HG02588 (cell line): ENCODE measurements around the gene SLC24A3.

Experiments
- ATAC-seq: cut with Tn5 transposase; IDR thresholded peaks from one replicate; pipeline ENCODE4 v1.9.1; 2021; ENCODE audit warnings: mild to moderate bottlenecking, moderate library complexity; ENCODE audit not compliant: unreplicated experiment

SLC24A3 gene

DNA sequence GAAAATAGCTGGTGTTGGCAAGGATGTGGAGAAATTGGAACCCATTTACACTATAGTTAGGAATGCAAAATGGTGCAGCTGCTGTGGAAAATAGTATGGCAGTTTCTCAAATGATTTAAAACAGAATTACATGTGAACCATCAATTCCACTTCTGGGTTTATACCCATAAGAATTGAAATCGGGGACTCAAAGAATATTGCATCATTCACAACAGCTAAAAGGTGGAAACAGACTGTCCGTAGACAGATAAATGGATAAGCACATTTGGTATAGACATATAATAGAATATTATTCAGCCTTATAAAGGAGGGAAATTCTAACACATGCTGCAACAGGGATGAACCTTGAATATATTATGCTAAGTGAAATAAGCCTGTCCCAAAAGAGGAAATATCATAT, 355.7 kb downstream of the SLC24A3 start:
- ATAC-seq: no peak

DNA sequence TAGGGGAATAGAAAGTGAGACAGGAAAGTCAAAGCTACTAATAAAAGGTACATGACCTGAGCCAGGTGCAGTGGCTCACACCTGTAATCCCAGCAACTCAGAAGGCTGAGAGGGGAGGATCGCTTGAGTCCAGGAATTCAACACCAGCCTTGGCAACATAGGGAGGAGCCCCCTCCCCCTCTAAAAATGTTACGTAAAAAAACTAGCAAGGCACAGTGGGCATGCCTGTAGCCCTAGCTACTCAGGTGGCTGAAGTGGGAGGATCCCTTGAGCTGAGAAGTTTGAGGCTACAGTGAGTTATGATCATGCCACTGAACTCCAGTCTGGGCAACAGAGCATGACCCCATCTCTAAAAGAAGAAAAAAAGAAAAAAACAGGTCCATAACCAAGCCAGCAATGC, 359.6 kb downstream of the SLC24A3 start:
- ATAC-seq: no peak

DNA sequence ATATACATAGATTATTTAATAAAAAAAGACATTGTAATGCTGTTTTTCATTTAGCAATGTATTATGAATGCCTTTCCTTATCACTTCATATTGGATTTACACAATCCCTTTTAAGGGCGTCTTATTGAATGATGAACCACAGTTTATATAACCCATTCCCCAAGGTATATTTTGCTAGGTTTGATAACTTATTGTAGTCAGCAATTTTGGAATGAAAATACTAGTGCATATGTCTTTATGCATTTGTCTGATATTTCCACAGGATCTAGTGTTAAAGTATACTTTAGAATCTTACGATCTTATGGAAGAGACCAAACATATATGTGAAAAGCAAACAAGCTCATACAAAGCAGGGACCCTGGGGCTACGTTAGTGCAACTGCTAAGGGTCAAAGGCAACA, 365.2 kb downstream of the SLC24A3 start:
- ATAC-seq: no peak

DNA sequence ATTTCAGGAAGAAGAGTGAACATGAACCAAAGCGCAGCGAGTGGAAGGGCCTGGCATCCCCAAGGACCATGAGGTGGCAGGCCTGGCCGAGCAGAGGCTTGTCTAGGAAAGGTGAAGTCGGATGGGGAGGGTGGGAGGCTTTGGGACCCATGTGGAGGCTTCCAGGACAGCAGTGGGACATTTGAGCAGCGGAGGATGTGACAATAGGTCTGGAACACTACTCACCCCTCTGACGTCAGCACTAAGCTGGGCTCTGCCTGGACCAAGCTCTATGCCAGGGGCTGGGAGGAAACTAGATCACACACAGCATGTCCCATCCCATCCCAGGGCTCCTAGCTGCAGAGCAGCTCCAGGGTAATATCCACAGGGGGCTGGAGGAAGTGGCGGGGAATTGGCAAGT, 370.3 kb downstream of the SLC24A3 start:
- ATAC-seq: no peak

GRCh38 chr20:19583532-19584175, 371.2 kb downstream of the SLC24A3 start:
- no peak for ATAC-seq

GRCh38 chr20:19588241-19588640, 375.8 kb downstream of the SLC24A3 start:
- ATAC-seq: no peak

- ATAC-seq: no peak
These were observed 376.3 kb downstream of the SLC24A3 start for GRCh38 chr20:19588732-19589131.

DNA sequence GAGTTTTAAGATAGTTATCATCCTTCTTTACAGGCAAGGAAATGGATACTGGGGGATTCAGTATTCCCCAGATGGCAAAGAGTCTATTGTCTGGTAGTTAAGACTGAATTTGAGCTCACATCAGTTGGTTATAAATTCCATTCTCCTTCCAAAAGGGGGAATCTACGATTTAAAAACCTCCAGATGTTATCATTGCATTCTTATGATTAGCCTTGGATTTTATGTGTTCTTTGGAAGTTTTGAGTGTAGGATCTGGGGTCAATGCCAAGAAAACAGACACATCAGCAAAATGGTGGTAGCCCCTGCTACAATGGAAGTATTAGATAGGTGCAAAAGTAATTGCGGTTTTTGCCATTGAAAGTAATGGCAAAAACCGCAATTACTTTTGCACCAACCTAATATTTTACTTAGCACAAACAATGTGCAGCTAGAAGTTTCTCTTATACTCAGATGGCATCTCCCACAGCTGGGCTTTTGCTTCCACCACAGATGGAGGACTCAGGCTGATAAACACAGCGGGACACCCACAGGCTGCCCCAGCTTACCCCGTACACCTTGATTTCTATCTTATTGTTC, 377.4 kb downstream of the SLC24A3 start:
- ATAC-seq: no peak

- ATAC-seq: no peak
These were observed 377.9 kb downstream of the SLC24A3 start for GRCh38 chr20:19590382-19590781.

DNA sequence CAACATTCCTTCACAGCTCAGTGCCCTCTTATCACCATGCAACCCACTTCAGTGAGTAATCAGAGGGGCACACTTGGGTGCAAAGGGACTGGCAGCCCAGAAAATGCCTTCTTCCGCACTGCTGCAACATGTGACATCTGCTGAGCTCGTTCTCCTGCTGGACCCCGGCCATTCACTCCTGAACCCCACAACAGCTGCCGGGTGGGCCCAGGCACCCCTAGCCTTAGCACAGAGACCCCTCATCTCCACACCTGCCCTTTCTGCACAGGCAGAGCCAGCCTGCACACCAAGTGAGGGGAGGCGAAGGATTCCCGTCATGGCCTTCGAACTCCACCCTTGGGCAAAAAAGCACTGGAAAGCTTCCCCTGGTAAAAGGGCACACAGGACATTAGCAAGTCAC, 381.3 kb downstream of the SLC24A3 start:
- no peak for ATAC-seq

GRCh38 chr20:19594896-19595295, 382.5 kb downstream of the SLC24A3 start:
- ATAC-seq: no peak

DNA sequence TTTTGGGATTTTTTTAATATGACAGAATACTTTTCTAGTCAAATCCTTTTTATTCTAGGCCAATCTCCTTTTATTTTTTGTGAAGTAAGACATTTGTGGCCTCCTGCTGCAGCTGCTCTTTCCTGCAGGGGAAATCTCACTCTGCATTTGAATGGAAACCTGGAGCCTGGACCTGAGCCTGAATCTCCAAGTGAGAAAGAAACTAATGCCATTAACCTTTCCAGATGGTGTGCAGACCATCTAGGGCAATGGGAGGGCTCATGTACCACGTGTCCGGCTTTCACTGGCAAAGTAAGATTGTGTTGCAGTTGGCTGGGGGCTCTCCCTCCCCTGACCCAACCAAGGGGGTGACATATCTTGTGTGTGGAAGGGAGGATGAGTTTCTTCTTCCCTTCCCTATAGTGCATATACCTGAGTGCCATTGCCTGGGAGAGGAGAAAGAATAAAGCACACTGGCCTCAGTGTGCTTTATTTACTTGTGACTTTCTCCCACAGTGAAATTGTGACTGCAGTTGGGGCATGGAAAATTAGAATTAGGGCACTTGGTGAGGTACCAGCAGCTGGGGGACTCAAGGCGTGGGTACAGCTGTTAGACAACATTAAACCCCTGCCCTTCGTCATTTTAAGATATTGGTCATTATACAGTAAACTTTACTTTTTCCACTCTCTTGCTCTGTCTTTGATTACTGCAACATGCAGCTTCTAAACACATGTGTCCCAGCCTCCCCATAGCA, 385.8 kb downstream of the SLC24A3 start:
- ATAC-seq: no peak

DNA sequence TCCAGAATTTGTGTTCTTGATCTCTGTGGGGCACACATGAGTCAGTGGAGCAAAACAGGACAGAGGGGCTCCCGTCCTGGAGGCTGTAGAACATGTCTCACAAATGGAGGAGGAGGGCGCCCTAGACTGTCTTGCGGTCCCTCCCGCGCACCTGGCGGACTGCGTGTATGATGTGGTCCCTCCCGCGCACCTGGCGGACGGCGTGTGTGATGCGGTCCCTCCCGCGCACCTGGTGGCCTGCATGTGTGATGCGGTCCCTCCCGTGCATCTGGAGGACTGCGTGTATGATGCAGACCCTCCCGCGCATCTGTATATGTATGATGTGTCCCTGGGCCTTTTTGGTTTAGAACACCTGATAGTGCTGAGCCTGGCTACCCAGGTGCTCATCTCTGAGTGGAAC, 386.8 kb downstream of the SLC24A3 start:
- ATAC-seq: no peak

DNA sequence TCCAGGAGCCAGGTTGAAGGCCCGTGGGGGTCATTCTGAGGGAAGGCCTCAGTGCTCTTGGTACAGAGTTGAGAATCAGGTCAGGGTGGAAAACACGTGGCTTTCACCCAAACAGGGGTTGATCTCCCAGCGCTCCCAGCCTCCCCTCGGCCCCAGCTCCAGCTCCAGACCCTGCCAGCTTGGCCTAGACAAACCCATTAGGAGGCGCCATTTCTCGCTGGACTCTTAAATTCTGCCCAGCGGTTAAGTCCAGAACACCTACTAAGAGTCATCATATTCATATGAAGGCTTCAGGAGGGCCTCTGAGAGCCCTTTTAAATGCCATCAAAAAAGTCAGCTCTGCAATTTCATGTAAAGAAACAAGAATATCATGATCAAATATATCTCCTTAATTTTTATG, 387.6 kb downstream of the SLC24A3 start:
- no peak for ATAC-seq

DNA sequence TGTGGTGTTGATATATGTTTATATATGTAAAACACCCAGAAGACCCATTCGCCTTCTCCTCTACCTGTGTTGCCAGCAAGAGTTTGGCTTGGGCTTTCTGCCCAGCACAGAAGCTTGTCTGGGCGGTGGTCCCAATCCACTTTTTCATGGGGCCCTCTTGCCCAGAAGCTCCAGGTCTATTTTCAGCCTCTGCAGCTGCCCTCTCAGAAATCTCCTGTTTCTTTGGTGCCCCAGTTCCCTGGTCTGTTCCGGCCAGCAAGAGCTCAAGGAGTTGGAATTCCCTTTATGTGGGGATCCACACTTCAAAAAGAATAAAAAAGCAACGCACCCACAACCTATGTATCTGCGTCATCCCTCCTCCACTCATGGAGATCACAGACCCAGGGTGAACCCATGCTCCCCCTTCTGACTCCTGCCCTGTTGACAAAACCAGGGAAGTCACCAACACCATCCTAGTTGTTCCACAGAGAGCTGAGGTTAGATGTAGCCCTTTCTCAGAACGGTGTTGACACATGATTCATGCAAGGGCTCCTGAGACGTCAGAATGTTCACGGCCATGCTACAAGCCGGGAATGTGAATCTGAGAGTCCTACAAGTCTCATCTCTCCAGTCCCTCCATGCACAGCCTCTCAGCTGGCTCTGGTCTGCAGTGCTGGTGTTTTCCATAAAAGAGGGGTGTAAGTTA, 388.8 kb downstream of the SLC24A3 start:
- ATAC-seq: no peak

GRCh38 chr20:19602675-19603375, 390.4 kb downstream of the SLC24A3 start:
- ATAC-seq: no peak

GRCh38 chr20:19603376-19603750, 390.9 kb downstream of the SLC24A3 start:
- no peak for ATAC-seq

- no peak for ATAC-seq
These were observed 393.5 kb downstream of the SLC24A3 start for GRCh38 chr20:19605786-19606485.

GRCh38 chr20:19609642-19610223, 397.3 kb downstream of the SLC24A3 start:
- ATAC-seq: no peak

DNA sequence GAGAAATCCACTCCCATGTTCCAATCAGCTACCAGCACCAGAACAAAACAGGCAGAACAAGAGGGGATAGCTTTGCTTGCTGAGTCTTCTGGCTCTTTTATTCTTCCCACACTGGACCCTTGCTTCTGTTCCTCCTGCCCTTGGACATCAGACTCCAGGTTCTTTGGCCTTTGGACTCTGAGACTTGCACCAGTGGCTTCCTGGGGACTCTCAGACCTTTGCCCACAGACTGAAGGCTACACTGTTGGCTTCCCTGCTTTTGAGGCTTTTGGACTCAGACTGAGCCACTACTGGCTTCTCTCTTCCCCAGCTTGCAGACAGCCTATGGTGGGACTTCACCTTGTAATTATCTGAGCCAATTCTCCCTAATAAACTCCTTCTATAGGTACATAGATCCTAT, 403.2 kb downstream of the SLC24A3 start:
- ATAC-seq: no peak
